Effector memory CD8-positive, alpha-beta T cell (primary cell): ENCODE measurements around the gene SLFN14.

ENCODE experiments used
- ATAC-seq: fragments of 150-1000 bp; cut with Tn5 transposase; replicated peaks from 2 replicates; pipeline ENCODE4 v1.10.0; 2021; ENCODE audit warnings: mild to moderate bottlenecking, moderate library complexity
- DNase-seq, 3 experiments: peaks; one replicate each; pipeline ENCODE4 v3.0.0; 2021
- H3K27ac Mint-ChIP-seq, 2 donors: one replicate each; pipeline ENCODE4 v1.8.0; 2022; ENCODE audit warnings: mild to moderate bottlenecking in 2 of 2, mixed read lengths in 2 of 2, moderate library complexity in 2 of 2
- H3K27me3 Mint-ChIP-seq, 2 donors: one replicate each; pipeline ENCODE4 v1.8.0; 2022; ENCODE audit warnings: mixed read lengths in 2 of 2
- H3K36me3 Mint-ChIP-seq: one replicate; pipeline ENCODE4 v1.8.0; 2022; ENCODE audit warnings: mild to moderate bottlenecking, moderate library complexity, mixed read lengths; ENCODE audit not compliant: insufficient read depth
- H3K4me1 Mint-ChIP-seq, 2 donors: one replicate each; pipeline ENCODE4 v1.8.0; 2022; ENCODE audit warnings: low read depth in 2 of 2, mixed read lengths in 2 of 2
- H3K4me3 Mint-ChIP-seq, 2 donors: one replicate each; pipeline ENCODE4 v1.8.0; 2022; ENCODE audit warnings: mild to moderate bottlenecking in 2 of 2, mixed read lengths in 2 of 2, moderate library complexity in 2 of 2
- H3K9me3 Mint-ChIP-seq, 2 donors: one replicate each; pipeline ENCODE4 v1.8.0; 2022; ENCODE audit warnings: mixed read lengths in 2 of 2
- total RNA-seq, 9 experiments: gene quantifications; one replicate each; lab custom pipeline; 2026; lab: John Stamatoyannopoulos, UW

SLFN14 gene
- total RNA-seq = 0 to 0.21 (median 0) reads per million in 9 experiments

DNA sequence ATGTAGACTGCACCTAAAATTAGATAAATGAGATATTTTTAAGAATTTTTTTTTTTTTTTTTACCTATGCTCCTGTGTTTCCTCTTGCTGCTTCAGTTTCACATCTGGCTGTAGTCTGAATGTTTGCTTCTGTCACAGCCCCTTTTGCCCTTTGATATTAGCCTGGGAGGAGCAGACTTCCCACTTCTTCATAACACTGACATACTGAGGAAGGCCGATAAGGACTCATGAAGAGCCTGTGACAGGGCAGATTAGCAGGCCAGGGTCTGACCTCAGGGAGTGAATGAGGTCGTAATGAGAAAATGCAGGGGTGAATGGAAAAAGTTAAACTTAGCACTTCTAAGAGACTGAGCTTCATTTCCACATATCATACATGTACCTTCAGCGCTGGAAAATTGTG lies at the start of gene SLFN14:
Gene SLFN14 (minus strand): TSS at position 117 of the 400 bp plus-strand sequence. CDS start 2,757 bp downstream, outside the sequence.
- ATAC-seq = no peak
- H3K27ac Mint-ChIP-seq = no peak within 1 kb of the TSS
- H3K36me3 Mint-ChIP-seq = peaks cover 3% of the 10 kb centered on the region
- no peak within 1 kb of the TSS for H3K4me3 Mint-ChIP-seq
- H3K9me3 Mint-ChIP-seq = no peaks in the 10 kb centered on the region
- peaks cover 11 to 32% of the 10 kb centered on the region in 2 donors for H3K27me3 Mint-ChIP-seq
- DNase-seq = no peak
- H3K4me1 Mint-ChIP-seq = no peaks in the 10 kb centered on the region

DNA sequence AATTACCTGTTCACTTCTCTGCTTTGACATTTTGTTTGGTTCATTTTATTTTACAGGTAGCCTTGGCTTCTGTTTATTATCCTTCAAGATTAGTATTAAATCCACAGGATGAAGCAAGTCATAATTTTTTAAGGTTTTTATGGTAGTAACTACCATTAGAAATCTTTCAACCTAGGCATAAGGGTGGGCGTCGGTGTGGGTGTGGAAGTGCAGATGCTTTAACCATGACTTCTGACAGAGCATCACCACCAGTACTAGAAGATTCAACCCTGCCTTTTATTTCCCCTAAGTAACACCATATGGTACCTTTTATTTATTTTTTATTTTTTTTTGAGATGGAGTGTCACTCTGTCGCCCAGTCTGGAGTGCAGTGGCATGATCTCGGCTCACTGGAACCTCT lies 49.2 kb upstream of the SLFN14 start:
- no peak for ATAC-seq
- H3K4me1 Mint-ChIP-seq = no peaks in the 10 kb centered on the region

DNA sequence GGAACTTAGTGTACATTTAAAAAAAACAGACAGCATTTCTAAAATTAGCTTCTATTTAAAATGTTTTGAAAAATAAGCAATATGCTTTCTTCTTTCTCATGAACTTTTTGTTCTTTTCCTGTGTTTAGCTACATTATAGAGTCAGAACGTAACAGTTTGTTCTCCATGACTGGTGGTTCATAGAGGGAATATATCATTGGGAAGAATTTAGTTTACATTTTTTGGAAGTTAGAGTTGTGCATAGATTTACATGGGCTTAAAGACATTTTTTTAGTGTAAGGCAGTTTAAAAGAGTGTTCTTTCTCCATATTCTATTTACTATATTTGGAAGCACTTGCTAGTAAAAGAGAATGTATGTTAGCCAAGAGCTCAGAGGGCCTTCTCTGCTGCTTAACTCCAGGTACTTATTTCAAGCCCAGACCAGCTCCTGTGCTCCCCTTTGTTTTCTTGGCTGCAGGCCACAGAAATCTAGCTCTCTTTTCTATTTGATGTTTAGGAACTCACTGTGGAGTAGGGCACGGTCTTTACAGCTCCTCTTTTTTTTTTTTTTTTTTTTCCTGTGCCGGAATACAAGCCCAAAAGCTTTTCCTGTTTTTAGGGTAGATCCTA lies 46.7 kb upstream of the SLFN14 start:
- no peak overlapping the region for H3K4me3 Mint-ChIP-seq
- H3K4me1 Mint-ChIP-seq = peaks cover 0 to 5% of the 10 kb centered on the region in 2 donors
- ATAC-seq = no peak
- no peak for DNase-seq
- no peaks in the 10 kb centered on the region for H3K27me3 Mint-ChIP-seq
- no peak overlapping the region for H3K27ac Mint-ChIP-seq
- H3K9me3 Mint-ChIP-seq = no peaks in the 10 kb centered on the region
- H3K36me3 Mint-ChIP-seq = peaks cover 78% of the 10 kb centered on the region

More for the DNA sequence above, 49.2 kb upstream of the SLFN14 start:
- Mint-ChIP-seq H3K4me3 (no peak overlapping the region), H3K36me3 (peaks cover 68% of the 10 kb centered on the region), H3K27me3 (no peaks in the 10 kb centered on the region), H3K27ac (no peak overlapping the region), H3K9me3 (no peaks in the 10 kb centered on the region)
- no peak for DNase-seq

DNA sequence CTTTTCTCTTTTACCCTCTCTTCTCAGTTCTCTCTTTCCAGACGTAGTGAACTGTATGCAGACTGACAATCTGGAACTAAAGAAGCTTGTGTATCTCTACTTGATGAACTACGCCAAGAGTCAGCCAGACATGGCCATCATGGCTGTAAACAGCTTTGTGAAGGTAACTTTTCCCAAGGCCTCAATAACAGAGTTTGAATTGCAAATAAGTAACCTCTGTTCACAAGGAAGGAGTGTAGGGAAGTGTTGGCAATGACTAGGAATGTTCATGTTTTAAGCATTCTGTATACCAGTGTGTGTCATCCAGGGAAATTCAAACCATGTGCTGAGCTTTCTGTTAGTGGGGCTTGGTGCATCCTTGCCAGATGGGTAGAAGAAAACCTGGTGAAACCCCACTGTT lies 45.1 kb upstream of the SLFN14 start:
- no peak overlapping the region for H3K4me3 Mint-ChIP-seq
- peak overlapping the region; percentile 54 to 62 for H3K27ac Mint-ChIP-seq
- peaks cover 82% of the 10 kb centered on the region for H3K36me3 Mint-ChIP-seq
- H3K9me3 Mint-ChIP-seq = no peaks in the 10 kb centered on the region
- no peaks in the 10 kb centered on the region for H3K27me3 Mint-ChIP-seq
- no peak for DNase-seq
- ATAC-seq = no peak
- peaks cover 0 to 5% of the 10 kb centered on the region in 2 donors for H3K4me1 Mint-ChIP-seq

DNA sequence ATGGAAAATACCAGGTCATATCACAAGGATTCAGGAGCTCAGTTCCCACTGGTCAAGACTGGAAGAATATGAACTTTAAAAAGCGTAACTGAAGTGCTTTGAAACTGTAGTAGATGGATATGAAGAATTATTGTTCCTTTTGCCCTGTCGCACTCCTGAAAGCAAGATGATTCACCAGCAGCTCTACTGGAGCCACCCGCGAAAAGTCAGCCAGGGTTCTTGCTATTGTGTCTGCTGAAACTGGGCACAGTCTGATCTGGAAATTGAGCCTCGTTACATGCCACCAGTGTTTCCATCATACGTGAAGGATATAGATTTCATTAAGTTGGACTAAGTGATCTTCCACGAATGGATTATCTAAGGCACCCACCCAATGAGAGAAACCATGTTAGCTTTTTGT lies 43.1 kb upstream of the SLFN14 start:
- no peak overlapping the region for H3K27ac Mint-ChIP-seq
- H3K4me1 Mint-ChIP-seq = peaks cover 0 to 5% of the 10 kb centered on the region in 2 donors
- H3K36me3 Mint-ChIP-seq = peaks cover 86% of the 10 kb centered on the region
- H3K4me3 Mint-ChIP-seq = no peak overlapping the region
- no peaks in the 10 kb centered on the region for H3K27me3 Mint-ChIP-seq
- ATAC-seq (no peak), DNase-seq (no peak)
- no peaks in the 10 kb centered on the region for H3K9me3 Mint-ChIP-seq

DNA sequence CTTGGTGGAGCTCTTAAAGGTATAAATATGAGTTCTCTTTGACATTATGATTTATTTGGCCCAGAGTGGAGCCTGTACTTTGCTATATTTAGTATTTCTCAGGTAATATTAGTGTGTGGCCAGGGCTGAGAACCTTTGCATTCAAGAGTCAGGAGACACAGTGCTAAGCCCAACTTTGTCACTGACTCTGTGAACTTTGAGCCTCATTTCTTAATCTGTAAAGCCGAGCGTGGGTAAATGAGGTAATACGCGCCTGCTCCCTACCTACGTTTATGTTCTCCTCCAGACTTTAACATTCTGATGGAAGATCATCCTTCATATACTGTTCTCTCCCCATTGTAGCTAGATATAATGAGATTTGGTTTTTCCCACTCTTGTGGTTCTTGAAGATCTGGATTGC lies 37.0 kb upstream of the SLFN14 start:
- peaks cover 80% of the 10 kb centered on the region for H3K36me3 Mint-ChIP-seq
- H3K27me3 Mint-ChIP-seq = no peaks in the 10 kb centered on the region
- no peak for ATAC-seq
- H3K4me3 Mint-ChIP-seq = no peak overlapping the region
- H3K9me3 Mint-ChIP-seq = no peaks in the 10 kb centered on the region
- no peak for DNase-seq
- no peak overlapping the region for H3K27ac Mint-ChIP-seq
- H3K4me1 Mint-ChIP-seq = peaks cover 0 to 16% of the 10 kb centered on the region in 2 donors

DNA sequence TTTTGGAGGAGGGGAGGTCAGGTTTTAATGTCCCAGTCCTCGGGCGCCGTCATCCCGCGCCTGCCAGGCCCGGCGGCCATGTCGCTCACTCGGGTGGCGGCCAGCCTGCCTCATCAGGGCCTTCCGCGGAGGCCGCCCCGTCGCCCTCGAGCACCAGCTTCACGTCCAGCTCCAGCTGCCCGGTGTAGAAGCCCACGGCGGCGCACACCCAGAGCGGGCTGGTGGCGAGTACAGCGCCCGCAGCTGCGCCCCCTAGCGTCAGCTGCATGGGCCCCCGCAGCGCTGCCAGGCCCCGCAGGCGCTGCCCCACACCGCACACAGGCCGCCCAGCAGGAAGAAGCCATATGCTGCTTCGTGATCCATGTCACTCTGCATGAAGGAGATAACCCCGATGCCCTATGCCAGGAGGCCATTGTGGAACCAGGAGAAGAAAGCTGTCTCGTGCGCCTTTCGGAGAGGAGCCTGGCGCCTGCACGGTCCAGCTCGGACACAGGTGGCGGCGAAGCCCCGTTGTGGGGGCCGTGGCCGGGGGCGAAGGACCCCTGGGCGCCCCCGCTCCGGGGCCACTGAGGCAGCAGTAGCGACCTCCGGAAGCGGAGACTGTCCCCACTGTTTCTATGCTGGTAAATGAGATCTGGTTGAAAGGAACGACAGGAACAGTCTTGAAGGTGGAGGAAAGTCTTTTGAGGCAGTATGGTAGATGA lies 36.1 kb upstream of the SLFN14 start:
- ATAC-seq = no peak
- DNase-seq = no peak
- Mint-ChIP-seq H3K27ac (no peak overlapping the region), H3K36me3 (peaks cover 73% of the 10 kb centered on the region), H3K27me3 (no peaks in the 10 kb centered on the region), H3K9me3 (no peaks in the 10 kb centered on the region), H3K4me1 (peaks cover 0 to 16% of the 10 kb centered on the region in 2 donors), H3K4me3 (no peak overlapping the region)

DNA sequence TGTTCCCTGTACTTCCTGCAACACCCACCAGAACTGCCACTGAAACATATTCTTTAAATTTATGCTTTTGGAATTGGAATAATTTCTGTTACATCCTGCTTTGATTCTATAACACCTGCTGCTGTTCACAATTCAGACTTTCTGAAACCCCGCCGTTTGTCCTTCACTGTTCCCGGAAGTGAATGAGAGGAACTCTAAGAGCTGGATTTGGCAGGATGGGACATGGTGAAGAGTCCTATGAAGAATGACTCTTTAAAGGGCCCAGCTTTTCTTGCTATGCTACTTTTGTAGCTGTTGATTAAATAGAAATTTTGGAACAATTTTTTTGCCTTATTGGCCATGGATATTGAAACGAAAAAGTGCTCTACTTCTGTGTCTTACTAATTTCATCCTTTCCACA lies 35.5 kb upstream of the SLFN14 start:
- no peak for DNase-seq
- Mint-ChIP-seq H3K36me3 (peaks cover 67% of the 10 kb centered on the region), H3K4me3 (no peak overlapping the region), H3K27ac (no peak overlapping the region), H3K4me1 (peaks cover 0 to 16% of the 10 kb centered on the region in 2 donors), H3K27me3 (no peaks in the 10 kb centered on the region), H3K9me3 (no peaks in the 10 kb centered on the region)
- ATAC-seq = no peak

DNA sequence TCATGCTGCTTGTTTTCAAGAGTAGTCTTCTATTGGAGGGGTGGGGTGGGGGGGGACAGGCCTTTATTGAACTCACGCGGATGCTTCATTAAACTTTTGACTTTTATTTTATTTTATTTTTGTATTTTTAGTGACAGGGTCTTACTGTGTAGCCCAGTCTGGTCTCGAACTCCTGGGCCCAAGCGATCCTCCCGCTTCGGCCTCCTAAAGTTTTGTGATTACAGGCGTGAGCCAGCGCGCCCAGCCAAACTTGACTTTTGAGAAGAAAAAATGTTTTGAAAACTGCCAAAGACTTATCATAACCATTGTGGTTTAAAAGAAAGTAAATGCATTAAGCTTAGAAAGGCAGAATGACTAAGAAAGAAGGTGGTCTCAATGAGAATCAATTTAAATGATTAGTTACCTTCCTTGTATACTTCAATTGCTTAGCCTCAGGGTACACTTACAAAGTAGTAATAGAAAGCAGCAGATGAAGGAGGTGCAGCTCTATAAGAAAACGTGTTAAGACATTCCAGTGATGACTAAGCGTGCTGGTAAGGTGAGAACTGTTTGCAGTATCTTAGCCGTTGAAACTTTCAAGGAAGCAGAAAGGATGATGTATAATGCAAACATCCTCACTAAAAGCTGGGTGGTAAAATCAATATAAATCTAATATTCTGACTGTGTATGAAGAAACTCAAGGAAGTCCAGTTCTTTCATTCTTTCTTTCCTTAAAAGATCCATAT lies 27.7 kb upstream of the SLFN14 start:
- ATAC-seq (no peak), DNase-seq (no peak)
- Mint-ChIP-seq H3K9me3 (no peaks in the 10 kb centered on the region), H3K27me3 (no peaks in the 10 kb centered on the region), H3K36me3 (peaks cover 18% of the 10 kb centered on the region), H3K27ac (peak overlapping the region; percentile 96 to 99), H3K4me3 (peak overlapping the region; percentile 93 to 99), H3K4me1 (peaks cover 24 to 35% of the 10 kb centered on the region in 2 donors)

DNA sequence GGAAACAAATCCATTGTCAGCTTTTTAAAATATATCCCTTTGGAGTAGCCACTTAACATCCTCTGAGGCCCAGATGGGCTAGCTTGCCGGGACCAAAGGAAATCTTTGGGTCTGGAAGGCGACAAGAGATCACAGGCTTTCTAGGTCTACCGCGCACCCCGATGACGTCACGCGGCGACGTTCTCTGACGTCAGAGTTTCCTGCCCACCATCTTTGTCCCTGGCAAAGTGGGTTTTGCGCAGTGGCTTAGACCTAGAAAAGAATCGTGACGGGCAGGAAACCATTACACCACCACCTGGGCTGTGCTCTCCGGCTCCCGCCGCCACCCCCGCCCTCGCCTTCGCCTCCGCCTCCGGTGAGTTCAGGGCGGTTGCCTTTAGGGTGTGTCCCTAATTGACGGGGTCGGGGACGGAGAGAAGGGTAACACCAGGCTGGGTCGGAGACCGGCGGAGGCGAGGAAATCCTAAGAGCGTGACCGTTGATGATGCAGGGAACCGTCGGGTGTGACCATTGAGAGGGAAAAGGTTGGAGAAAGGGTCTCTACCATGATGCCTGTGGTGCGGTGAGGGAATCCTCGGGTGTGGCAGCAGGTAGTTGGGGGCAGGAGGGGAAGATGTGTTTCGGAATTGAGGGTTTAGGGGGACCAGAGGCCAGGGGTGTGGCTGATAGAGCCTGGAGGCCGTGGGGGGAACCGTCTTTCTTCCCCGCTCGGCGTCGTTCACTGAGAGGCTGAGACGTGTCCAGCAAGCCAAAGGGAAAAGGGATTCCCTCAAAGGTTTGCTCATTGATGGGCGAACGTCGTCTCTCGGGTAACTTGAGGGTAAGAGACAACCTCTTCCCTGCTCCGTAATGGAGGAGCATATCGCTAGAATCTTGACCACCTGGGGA lies 26.7 kb upstream of the SLFN14 start, which contains the start of gene AP2B1:
Gene AP2B1 (plus strand): TSS at position 249 of the 888 bp plus-strand sequence. CDS start 6,709 bp downstream, outside the sequence.
- H3K4me3 Mint-ChIP-seq = peak within 1 kb of the TSS; percentile 93 to 99
- H3K36me3 Mint-ChIP-seq = peaks cover 13% of the 10 kb centered on the region
- ATAC-seq (peak; percentile 98), DNase-seq (peak; percentile 95 to 100 (median 99))
- no peaks in the 10 kb centered on the region for H3K9me3 Mint-ChIP-seq
- no peaks in the 10 kb centered on the region for H3K27me3 Mint-ChIP-seq
- peak within 1 kb of the TSS; percentile 96 to 99 for H3K27ac Mint-ChIP-seq
- peaks cover 24 to 33% of the 10 kb centered on the region in 2 donors for H3K4me1 Mint-ChIP-seq

DNA sequence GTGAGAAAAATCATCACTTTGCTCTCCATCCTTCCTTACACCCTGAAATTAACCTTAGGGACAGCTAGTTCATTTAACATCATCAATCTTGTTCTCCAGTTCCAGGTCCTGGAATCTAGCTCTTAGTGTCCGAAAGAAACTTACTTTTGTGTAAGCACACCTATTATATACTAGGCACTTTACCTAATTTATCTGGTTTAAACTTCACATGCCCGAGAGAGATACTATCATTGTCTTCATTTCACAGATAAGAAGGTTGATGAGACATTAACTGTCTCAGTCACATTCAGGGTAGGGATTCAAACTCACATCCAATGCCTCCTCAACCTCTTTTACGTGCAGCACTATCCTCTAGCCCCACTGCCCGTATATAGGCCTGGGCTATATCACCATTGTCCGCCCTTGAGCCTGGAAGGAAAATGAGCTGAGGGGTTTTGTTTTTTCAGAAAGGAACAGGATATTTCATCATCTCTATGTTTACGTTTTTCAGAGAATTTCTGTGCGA lies 26.0 kb upstream of the SLFN14 start:
- ATAC-seq (peak; percentile 7), DNase-seq (no peak)
- Mint-ChIP-seq H3K27me3 (no peaks in the 10 kb centered on the region), H3K4me3 (peak overlapping the region; percentile 93 to 99), H3K36me3 (peaks cover 13% of the 10 kb centered on the region), H3K4me1 (peaks cover 24 to 33% of the 10 kb centered on the region in 2 donors), H3K27ac (peak overlapping the region; percentile 96 to 99), H3K9me3 (no peaks in the 10 kb centered on the region)

DNA sequence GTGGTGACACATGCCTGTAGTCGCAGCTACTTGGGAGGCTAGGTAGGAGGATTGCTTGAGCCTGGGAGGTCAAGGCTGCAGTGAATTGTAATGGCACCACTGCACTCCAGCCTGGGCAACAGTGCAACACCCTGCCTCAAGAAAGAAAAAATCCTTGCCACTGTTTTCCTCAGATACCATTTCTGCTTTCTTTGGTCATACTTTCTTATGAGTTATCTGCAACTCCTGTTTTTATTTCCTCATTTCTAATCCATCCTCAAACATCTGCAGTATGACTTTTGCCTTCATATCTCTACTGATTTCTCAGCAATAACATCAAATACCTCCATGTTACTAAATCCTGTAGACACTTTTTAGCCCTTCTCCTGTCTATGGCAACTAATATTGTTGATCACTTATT lies 23.4 kb upstream of the SLFN14 start:
- DNase-seq (no peak), ATAC-seq (no peak)
- Mint-ChIP-seq H3K27ac (no peak overlapping the region), H3K4me1 (peaks cover 19 to 20% of the 10 kb centered on the region in 2 donors), H3K27me3 (no peaks in the 10 kb centered on the region), H3K9me3 (no peaks in the 10 kb centered on the region), H3K36me3 (peaks cover 13% of the 10 kb centered on the region), H3K4me3 (no peak overlapping the region)
